RWPE1 (cell line): ENCODE results near the gene PI4KA.
A peak's percentile ranks its signal among the peaks of the same experiment; 100 is the strongest.

Experiments used
- CTCF ChIA-PET: fragments of 350-600 bp; sonication (Branson Sonifier 250); formaldehyde crosslinking; extraction: SDS; loops from one replicate; lab custom pipeline; 2021; lab: Yijun Ruan, JAX
- POLR2A ChIA-PET: fragments of 400-600 bp; formaldehyde crosslinking; extraction: SDS; loops from one replicate; lab custom pipeline; 2020; ENCODE audit warnings: antibody characterized with exemption; ENCODE audit not compliant: low non-redundant PET; lab: Yijun Ruan, JAX
- DNase-seq: peaks from one replicate; pipeline ENCODE4 v3.0.0; 2012; ENCODE audit warnings: low spot score
- H3K27ac ChIP-seq: fragments of 450-650 bp; 2 replicates; pipeline ENCODE4 v1.5.1; 2017
- CTCF ChIP-seq: fragments of 450-650 bp; conservative IDR thresholded peaks from 2 replicates; pipeline ENCODE4 v1.5.1; 2017; ENCODE audit warnings: low read depth, mild to moderate bottlenecking

PI4KA gene

GRCh38 chr22:20811171-20811570 is 47.4 kb downstream of the PI4KA start:
- POLR2A ChIA-PET = no interaction called here
- CTCF ChIA-PET = no interaction called here
- no peak for DNase-seq
- no peak for TF ChIP-seq CTCF
- H3K27ac ChIP-seq = no peak overlapping the region

DNA sequence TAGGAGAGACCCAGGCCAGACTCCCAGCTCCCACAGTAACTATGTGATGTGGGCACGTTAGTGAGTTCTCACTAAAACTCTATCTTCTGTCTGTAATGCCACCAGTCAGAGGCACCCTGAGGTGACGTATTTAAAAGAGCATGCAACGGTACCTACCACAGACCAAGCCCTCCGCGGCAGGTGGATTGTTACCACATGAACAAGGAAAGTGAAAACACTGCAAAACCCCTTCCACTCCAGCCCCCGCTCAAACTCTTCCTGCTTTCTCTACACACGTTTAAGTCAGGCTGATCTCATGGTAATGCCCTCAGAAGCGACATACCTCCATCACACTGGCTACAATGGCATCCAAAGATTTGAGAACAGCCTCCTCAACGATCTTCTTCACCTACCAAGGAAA is 48.0 kb downstream of the PI4KA start:
- ChIA-PET POLR2A (no interaction called here), CTCF (no interaction called here)
- no peak overlapping the region for H3K27ac ChIP-seq

DNA sequence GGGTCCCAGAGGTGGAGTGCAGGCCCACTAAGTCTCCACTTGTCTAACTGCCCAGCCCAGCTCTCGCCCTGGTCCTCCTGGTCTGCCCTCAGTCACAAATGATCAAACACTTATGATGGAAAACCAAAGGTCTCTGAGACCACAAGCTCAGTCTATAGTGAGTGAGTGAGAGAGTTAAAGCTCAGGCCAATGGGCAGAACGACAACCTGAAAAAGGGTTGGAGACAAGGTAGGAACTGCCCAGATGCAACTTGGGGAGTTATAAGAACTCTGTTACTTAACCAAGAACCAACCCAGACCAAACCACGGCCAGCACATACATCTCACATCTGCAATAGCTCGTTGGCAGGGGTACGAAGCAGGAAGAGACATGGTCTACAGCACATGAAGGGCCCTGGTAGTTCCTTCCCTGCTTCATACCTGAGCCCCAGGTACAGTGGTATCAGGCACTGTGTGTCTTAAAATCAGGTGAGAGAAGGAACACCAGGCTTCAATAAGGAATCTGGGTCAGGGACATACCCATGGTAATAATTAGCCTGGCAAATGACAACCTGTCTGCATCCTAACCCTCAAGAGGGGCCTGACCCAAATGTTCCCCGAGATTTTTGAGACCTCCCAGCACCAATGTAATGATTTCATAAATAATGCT is 48.9 kb downstream of the PI4KA start:
- no peak for DNase-seq
- ChIA-PET POLR2A (no interaction called here), CTCF (no interaction called here)
- H3K27ac ChIP-seq = no peak overlapping the region
- TF ChIP-seq CTCF = no peak

More for the DNA sequence above, 48.0 kb downstream of the PI4KA start:
- no peak for DNase-seq
- TF ChIP-seq CTCF = no peak

DNA sequence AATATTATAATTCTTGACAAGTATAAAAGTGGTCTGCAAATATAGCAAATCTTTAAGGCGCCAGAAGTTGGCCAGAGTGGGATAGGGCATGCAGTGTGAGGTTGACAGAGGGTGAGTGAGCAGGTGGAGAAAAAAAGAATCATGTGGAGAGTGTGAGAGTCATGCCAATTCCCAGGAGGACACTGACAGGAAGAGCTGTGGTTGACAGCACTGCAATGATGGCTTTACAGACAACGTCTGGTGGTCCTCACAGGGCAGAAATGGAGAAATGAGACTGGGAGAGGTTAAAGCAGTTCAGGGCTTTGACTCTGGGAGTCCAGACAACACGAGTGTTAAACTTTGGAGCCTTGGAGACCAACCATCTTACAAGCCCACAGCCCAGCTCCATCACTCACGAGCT is 49.8 kb downstream of the PI4KA start:
- DNase-seq = no peak
- POLR2A ChIA-PET = no interaction called here
- CTCF ChIA-PET = no interaction called here
- H3K27ac ChIP-seq = no peak overlapping the region
- TF ChIP-seq CTCF = no peak

- ChIA-PET POLR2A (no interaction called here), CTCF (no interaction called here)
- peak overlapping the region; percentile 7; the same call in 1 of the 2 replicates for H3K27ac ChIP-seq
- TF ChIP-seq CTCF = no peak
- peak; percentile 38 for DNase-seq
Observed at GRCh38 chr22:20807315-20807752, 51.3 kb downstream of the PI4KA start.

GRCh38 chr22:20805972-20806471 is 52.6 kb downstream of the PI4KA start:
- H3K27ac ChIP-seq = 0 out of 2 replicates have a peak overlapping the region, but pooled peaks have one; percentile 20
- no peak for TF ChIP-seq CTCF
- POLR2A ChIA-PET = no interaction called here
- DNase-seq = peak; percentile 13
- CTCF ChIA-PET = no interaction called here
